OCI-LY3 (cell line): Measurements from ENCODE around the gene AP1S1.
"Not testable (repeated sequence)": the region's sequence is repeated elsewhere in the genome, so short reads cannot be mapped to it uniquely, and the experiment has no call there.

Experiments used
- H2AFZ ChIP-seq: fragments of 200-600, 300-600 bp; shearing (Covaris generic); 2 replicates; pipeline ENCODE4 v1.6.0; 2014; ENCODE audit warnings: antibody characterized with exemption, low read depth, low read length
- H3K27ac ChIP-seq: fragments of 200-600, 300-600 bp; sonication (generic); 2 replicates; pipeline ENCODE4 v1.5.1; 2014; ENCODE audit warnings: mild to moderate bottlenecking, low read length, moderate library complexity, mixed read lengths
- H3K27me3 ChIP-seq: fragments of 200-600, 300-600 bp; sonication (generic); 2 replicates; pipeline ENCODE4 v1.6.1; 2014; ENCODE audit warnings: low read depth, low read length, mixed read lengths
- H3K36me3 ChIP-seq: fragments of 200-600, 300-600 bp; sonication (generic); replicated peaks from 2 replicates; pipeline ENCODE3; 2014; ENCODE audit warnings: low read depth, low read length, mixed read lengths
- H3K4me1 ChIP-seq: fragments of 300-600, 200-600 bp; sonication (generic); 2 replicates; pipeline ENCODE4 v1.6.1; 2014; ENCODE audit warnings: low read length, mixed read lengths
- H3K4me2 ChIP-seq: fragments of 200-600, 300-600 bp; sonication (generic); 2 replicates; pipeline ENCODE4 v1.6.1; 2014; ENCODE audit warnings: low read length, mixed read lengths
- H3K4me3 ChIP-seq: fragments of 300-600, 200-600 bp; sonication (generic); 2 replicates; pipeline ENCODE4 v1.5.1; 2014; ENCODE audit warnings: antibody characterized with exemption, mild to moderate bottlenecking, low read length, moderate library complexity
- H3K79me2 ChIP-seq: fragments of 300-600, 200-600 bp; shearing (Covaris generic); 2 replicates; pipeline ENCODE4 v1.6.1; 2014; ENCODE audit warnings: mild to moderate bottlenecking, low read length, mixed read lengths
- H3K9ac ChIP-seq: fragments of 300-600, 200-600 bp; shearing (Covaris generic); 2 replicates; pipeline ENCODE4 v1.6.0; 2014; ENCODE audit warnings: mild to moderate bottlenecking, low read length, moderate library complexity
- H3K9me3 ChIP-seq: fragments of 200-600, 300-600 bp; shearing (Covaris generic); 2 replicates; pipeline ENCODE4 v1.6.1; 2014; ENCODE audit warnings: low read length, mixed read lengths; ENCODE audit not compliant: insufficient read depth
- H4K20me1 ChIP-seq: fragments of 200-600, 300-600 bp; sonication (generic); 2 replicates; pipeline ENCODE4 v1.6.1; 2016; ENCODE audit warnings: low read length, mixed read lengths; ENCODE audit not compliant: insufficient read depth
- CTCF ChIP-seq: fragments of 200-600, 300-600 bp; sonication (generic); IDR thresholded peaks from 2 replicates; pipeline ENCODE4 v1.5.1; 2014; ENCODE audit warnings: antibody characterized with exemption, low read length, low read depth
- EZH2phosphoT487 ChIP-seq: fragments of 200-600 bp; shearing (Covaris generic); IDR thresholded peaks from 2 replicates; pipeline ENCODE4 v1.6.1; 2018; ENCODE audit warnings: antibody characterized with exemption, mixed run types, low read depth

Gene AP1S1

GRCh38 chr7:101195884-101196283, 41.6 kb downstream of the AP1S1 start:
- no peak overlapping the region for H3K27ac ChIP-seq
- no peak overlapping the region for H3K4me3 ChIP-seq
- H2AFZ ChIP-seq = no peak overlapping the region
- peaks cover 4% of the 10 kb centered on the region; the same call in 1 of the 2 replicates for H3K4me1 ChIP-seq
- no peaks in the 10 kb centered on the region for H3K36me3 ChIP-seq
- no peaks in the 10 kb centered on the region for H3K27me3 ChIP-seq
- H3K9ac ChIP-seq = no peak overlapping the region
- H3K9me3 ChIP-seq = no peaks in the 10 kb centered on the region
- TF ChIP-seq EZH2phosphoT487 = no peak
- no peak for TF ChIP-seq CTCF
- no peaks in the 10 kb centered on the region for H4K20me1 ChIP-seq
- H3K4me2 ChIP-seq = no peak overlapping the region
- H3K79me2 ChIP-seq = no peaks in the 10 kb centered on the region

- H3K9ac ChIP-seq = no peak overlapping the region
- H3K4me1 ChIP-seq = no peaks in the 10 kb centered on the region
- H3K9me3 ChIP-seq = no peaks in the 10 kb centered on the region
- TF ChIP-seq CTCF (no peak), EZH2phosphoT487 (no peak)
- H3K79me2 ChIP-seq = no peaks in the 10 kb centered on the region
- no peak overlapping the region for H2AFZ ChIP-seq
- no peaks in the 10 kb centered on the region for H3K27me3 ChIP-seq
- H3K36me3 ChIP-seq = no peaks in the 10 kb centered on the region
- H3K4me2 ChIP-seq = no peak overlapping the region
- H3K27ac ChIP-seq = no peak overlapping the region
- no peak overlapping the region for H3K4me3 ChIP-seq
- H4K20me1 ChIP-seq = no peaks in the 10 kb centered on the region
Observed at GRCh38 chr7:101197991-101198390, 43.7 kb downstream of the AP1S1 start.

- H2AFZ ChIP-seq = no peak overlapping the region
- no peak overlapping the region for H3K4me2 ChIP-seq
- no peaks in the 10 kb centered on the region for H3K9me3 ChIP-seq
- H3K36me3 ChIP-seq = no peaks in the 10 kb centered on the region
- H3K27me3 ChIP-seq = no peaks in the 10 kb centered on the region
- no peak overlapping the region for H3K9ac ChIP-seq
- H4K20me1 ChIP-seq = no peaks in the 10 kb centered on the region
- no peaks in the 10 kb centered on the region for H3K4me1 ChIP-seq
- H3K27ac ChIP-seq = no peak overlapping the region
- H3K4me3 ChIP-seq = no peak overlapping the region
- TF ChIP-seq EZH2phosphoT487 (no peak), CTCF (no peak)
- H3K79me2 ChIP-seq = no peaks in the 10 kb centered on the region
Observed at GRCh38 chr7:101198476-101198875, 44.2 kb downstream of the AP1S1 start.

GRCh38 chr7:101199522-101199921, 45.2 kb downstream of the AP1S1 start:
- not testable (repeated sequence) for H3K9ac ChIP-seq, H3K4me1 ChIP-seq, H3K27ac ChIP-seq, H3K9me3 ChIP-seq, H3K4me2 ChIP-seq, H3K4me3 ChIP-seq, H3K79me2 ChIP-seq, H3K27me3 ChIP-seq, H4K20me1 ChIP-seq, H2AFZ ChIP-seq, H3K36me3 ChIP-seq

- H2AFZ ChIP-seq = no peak overlapping the region
- no peaks in the 10 kb centered on the region for H4K20me1 ChIP-seq
- no peaks in the 10 kb centered on the region for H3K79me2 ChIP-seq
- no peaks in the 10 kb centered on the region for H3K4me1 ChIP-seq
- no peaks in the 10 kb centered on the region for H3K27me3 ChIP-seq
- H3K36me3 ChIP-seq = no peaks in the 10 kb centered on the region
- no peak overlapping the region for H3K27ac ChIP-seq
- H3K4me2 ChIP-seq = no peak overlapping the region
- no peak overlapping the region for H3K9ac ChIP-seq
- no peaks in the 10 kb centered on the region for H3K9me3 ChIP-seq
- no peak overlapping the region for H3K4me3 ChIP-seq
- TF ChIP-seq CTCF (no peak), EZH2phosphoT487 (no peak)
Observed at GRCh38 chr7:101200504-101200861, 46.2 kb downstream of the AP1S1 start.
